Peyer's patch (tissue), 4 donors: ENCODE measurements around the gene KLHL30.

Source experiments
- CTCF ChIP-seq, 6 experiments: fragments of 450-650 bp in 4 of 6; fragments of 200-600 bp in 2 of 6; sonication (generic) in 1 of 6; IDR thresholded peaks; one replicate each; pipeline ENCODE4 v1.5.1; 2017 to 2019; ENCODE audit warnings: antibody characterized with exemption in 6 of 6, mild to moderate bottlenecking in 3 of 6, moderate library complexity in 1 of 6
- POLR2A ChIP-seq, 2 donors: fragments of 450-650 bp; IDR thresholded peaks; one replicate each; pipeline ENCODE4 v1.5.1; 2017; ENCODE audit warnings: antibody characterized with exemption in 2 of 2, mild to moderate bottlenecking in 2 of 2, moderate library complexity in 2 of 2

- TF ChIP-seq CTCF (IDR thresholded peaks at IDR 0.05) (no peak), POLR2A (IDR thresholded peaks at IDR 0.05) (no peak)
Observed at GRCh38 chr2:238113611-238114010, 24.9 kb upstream of the KLHL30 start.
